BJ (cell line): ENCODE results near the gene NAPEPLD. TPM values are rescaled to one million over a fixed set of nuclear protein-coding genes. Genes with fewer than 3 reads are reported as not detected.
"Not testable (repeated sequence)": the region's sequence is repeated elsewhere in the genome, so short reads cannot be mapped to it uniquely, and the experiment has no call there.

Experiments used
- CTCF ChIA-PET: fragments of 350-600 bp; formaldehyde crosslinking; extraction: SDS; loops from one replicate; lab custom pipeline; 2021; ENCODE audit warnings: antibody characterized with exemption, inconsistent platforms; lab: Yijun Ruan, JAX
- POLR2A ChIA-PET: fragments of 300-600 bp; sonication (Branson Sonifier 250); formaldehyde crosslinking; extraction: SDS; loops from one replicate; lab custom pipeline; 2021; ENCODE audit warnings: antibody characterized with exemption; lab: Charles Lee
- DNase-seq: peaks from one replicate; pipeline ENCODE4 v3.0.0-alpha.2; 2011; ENCODE audit warnings: low read depth
- H3K27me3 ChIP-seq: 2 replicates; pipeline ENCODE4 v1.6.0; 2011; ENCODE audit warnings: low read length; ENCODE audit not compliant: control insufficient read depth, insufficient read depth
- H3K36me3 ChIP-seq: 2 replicates; pipeline ENCODE4 v1.5.1; 2011; ENCODE audit warnings: low read length; ENCODE audit not compliant: control insufficient read depth, insufficient read depth
- H3K4me3 ChIP-seq: 2 replicates; pipeline ENCODE4 v1.5.1; 2011; ENCODE audit warnings: low read depth, mild to moderate bottlenecking, control low read depth, low read length
- CTCF ChIP-seq: IDR thresholded peaks from 2 replicates; pipeline ENCODE4 v1.5.1; 2011; ENCODE audit warnings: low read depth, mild to moderate bottlenecking, control low read depth, inconsistent platforms, low read length, moderate library complexity; ENCODE audit not compliant: insufficient read depth
- polyA plus RNA-seq: library from polyadenylated mRNA; depleted of rRNA; stranded (reverse); fragments of >200 nt; gene quantifications from 2 replicates; pipeline ENCODE4 v1.2.3, GENCODE V29; 2011

NAPEPLD gene
- polyA plus RNA-seq, 1 experiment: 2.9 TPM

GRCh38 chr7:103148131-103148993 is 537 bp downstream of the NAPEPLD start:
- no peaks in the 10 kb centered on the region for H3K27me3 ChIP-seq
- peak overlapping the region; percentile 39 for H3K4me3 ChIP-seq
- no peaks in the 10 kb centered on the region for H3K36me3 ChIP-seq
- TF ChIP-seq CTCF: no peak
- DNase-seq: no peak
- CTCF ChIA-PET: no interaction called here
- POLR2A ChIA-PET: no interaction called here

- H3K36me3 ChIP-seq, DNase-seq, POLR2A ChIA-PET, CTCF ChIA-PET, H3K4me3 ChIP-seq, H3K27me3 ChIP-seq: not testable (repeated sequence)
Observed at GRCh38 chr7:103144754-103145153, 4.1 kb downstream of the NAPEPLD start.

GRCh38 chr7:103143868-103144267 is 5.0 kb downstream of the NAPEPLD start:
- no peak for DNase-seq
- no peaks in the 10 kb centered on the region for H3K27me3 ChIP-seq
- CTCF ChIA-PET: interaction anchor here (0.5 kb wide), 1 partner anchor 161 kb away, joined by 4 read pairs; no protein-coding TSS in a partner anchor
- no peaks in the 10 kb centered on the region for H3K36me3 ChIP-seq
- TF ChIP-seq CTCF: no peak
- POLR2A ChIA-PET: no interaction called here
- H3K4me3 ChIP-seq: no peak overlapping the region

GRCh38 chr7:103142494-103142893 is 6.4 kb downstream of the NAPEPLD start:
- ChIA-PET POLR2A (no interaction called here), CTCF (no interaction called here)
- DNase-seq: no peak
- Histone ChIP-seq H3K36me3 (no peaks in the 10 kb centered on the region), H3K4me3 (no peak overlapping the region), H3K27me3 (no peaks in the 10 kb centered on the region)
- no peak for TF ChIP-seq CTCF

GRCh38 chr7:103141753-103142404 is 7.0 kb downstream of the NAPEPLD start:
- Histone ChIP-seq H3K4me3 (no peak overlapping the region), H3K36me3 (no peaks in the 10 kb centered on the region), H3K27me3 (no peaks in the 10 kb centered on the region)
- TF ChIP-seq CTCF: no peak
- POLR2A ChIA-PET: no interaction called here
- CTCF ChIA-PET: no interaction called here
- DNase-seq: no peak
